Right atrium auricular region (tissue), 2 donors: ENCODE results near the gene GCLM. TPM values are rescaled to one million over a fixed set of nuclear protein-coding genes. Genes with fewer than 3 reads are reported as not detected.
"Not testable (repeated sequence)": the region's sequence is repeated elsewhere in the genome, so short reads cannot be mapped to it uniquely, and the experiment has no call there.

Experiments
- DNase-seq: peaks from one replicate; pipeline ENCODE4 v3.0.0-alpha.2; 2019; ENCODE audit warnings: low spot score
- H3K27ac ChIP-seq, 2 donors: fragments of 200-600 bp; sonication (generic); 1 replicate in 1 of 2; 2 replicates in 1 of 2; pipeline ENCODE4 v1.5.1; 2016 to 2019
- H3K27me3 ChIP-seq, 2 donors: fragments of 200-600 bp; sonication (generic); one replicate each; pipeline versions ENCODE4 v1.5.1 to v1.6.0; 2017 to 2019
- H3K36me3 ChIP-seq: fragments of 200-600 bp; sonication (generic); one replicate; pipeline ENCODE4 v1.5.1; 2016
- H3K4me1 ChIP-seq, 2 donors: fragments of 200-600 bp; sonication (generic); one replicate each; pipeline versions ENCODE4 v1.5.1 to v1.6.0; 2017 to 2019
- H3K4me3 ChIP-seq, 2 donors: fragments of 200-600 bp; sonication (generic); 1 replicate in 1 of 2; 2 replicates in 1 of 2; pipeline ENCODE4 v1.5.1; 2017 to 2019; ENCODE audit warnings: mild to moderate bottlenecking in 1 of 2, moderate library complexity in 1 of 2
- H3K9me3 ChIP-seq, 2 donors: fragments of 200-600 bp; sonication (generic); one replicate each; pipeline ENCODE4 v1.5.1; 2019
- CTCF ChIP-seq, 2 donors: fragments of 200-600 bp; sonication (generic); IDR thresholded peaks; one replicate each; pipeline ENCODE4 v1.5.1; 2019; ENCODE audit warnings: antibody characterized with exemption in 2 of 2
- total RNA-seq, 2 donors: library from RNA; depleted of rRNA; stranded (reverse); fragments of >200 nt; gene quantifications; one replicate each; pipeline ENCODE4 v1.1.0, GENCODE V29; 2016

GCLM gene
- total RNA-seq, 2 donors from 2014 or later = 7.5 to 8.5 TPM

- peaks cover 4 to 7% of the 10 kb centered on the region in 2 donors for H3K9me3 ChIP-seq
- H3K27me3 ChIP-seq = no peaks in the 10 kb centered on the region
- H3K4me3 ChIP-seq = no peak overlapping the region
- H3K36me3 ChIP-seq = no peaks in the 10 kb centered on the region
- TF ChIP-seq CTCF (IDR thresholded peaks at IDR 0.05) = no peak
- no peak overlapping the region for H3K27ac ChIP-seq
- DNase-seq = no peak
- no peaks in the 10 kb centered on the region for H3K4me1 ChIP-seq
Observed at GRCh38 chr1:93938461-93939145, 29.4 kb upstream of the GCLM start.

GRCh38 chr1:93937997-93938396 lies 28.8 kb upstream of the GCLM start:
- Histone ChIP-seq H3K9me3 (peaks cover 4 to 7% of the 10 kb centered on the region in 2 donors), H3K4me3 (no peak overlapping the region), H3K4me1 (no peaks in the 10 kb centered on the region), H3K27me3 (no peaks in the 10 kb centered on the region), H3K36me3 (no peaks in the 10 kb centered on the region), H3K27ac (no peak overlapping the region)
- TF ChIP-seq CTCF (IDR thresholded peaks at IDR 0.05) = no peak
- no peak for DNase-seq

GRCh38 chr1:93925206-93925605 lies 16.0 kb upstream of the GCLM start:
- TF ChIP-seq CTCF (IDR thresholded peaks at IDR 0.05) = no peak
- H3K27ac ChIP-seq = no peak overlapping the region
- H3K4me3 ChIP-seq = no peak overlapping the region

GRCh38 chr1:93919780-93920179 lies 10.6 kb upstream of the GCLM start:
- Histone ChIP-seq H3K4me3 (no peak overlapping the region), H3K4me1 (no peaks in the 10 kb centered on the region)

More at GRCh38 chr1:93925206-93925605, 16.0 kb upstream of the GCLM start:
- Histone ChIP-seq H3K9me3 (peaks cover 0 to 4% of the 10 kb centered on the region in 2 donors), H3K36me3 (no peaks in the 10 kb centered on the region), H3K27me3 (no peaks in the 10 kb centered on the region), H3K4me1 (no peaks in the 10 kb centered on the region)
- no peak for DNase-seq

GRCh38 chr1:93917302-93917701 lies 8.1 kb upstream of the GCLM start:
- Histone ChIP-seq H3K4me1 (no peaks in the 10 kb centered on the region), H3K27me3 (no peaks in the 10 kb centered on the region), H3K36me3 (no peaks in the 10 kb centered on the region), H3K9me3 (no peaks in the 10 kb centered on the region), H3K4me3 (no peak overlapping the region), H3K27ac (no peak overlapping the region)
- no peak for TF ChIP-seq CTCF (IDR thresholded peaks at IDR 0.05)
- DNase-seq = no peak

More at GRCh38 chr1:93919780-93920179, 10.6 kb upstream of the GCLM start:
- Histone ChIP-seq H3K27ac (no peak overlapping the region), H3K36me3 (no peaks in the 10 kb centered on the region), H3K27me3 (no peaks in the 10 kb centered on the region), H3K9me3 (no peaks in the 10 kb centered on the region)
- no peak for DNase-seq
- TF ChIP-seq CTCF (IDR thresholded peaks at IDR 0.05) = no peak

GRCh38 chr1:93910880-93911279 lies 1.6 kb upstream of the GCLM start:
- H3K27ac ChIP-seq, DNase-seq, H3K36me3 ChIP-seq, H3K4me3 ChIP-seq, H3K9me3 ChIP-seq, H3K27me3 ChIP-seq: not testable (repeated sequence)
- peaks cover 0 to 14% of the 10 kb centered on the region in 2 donors for H3K4me1 ChIP-seq
